Measurements from ENCODE around the gene STXBP1.
A peak's percentile ranks its signal among the peaks of the same experiment; 100 is the strongest.

The STXBP1 gene

DNA sequence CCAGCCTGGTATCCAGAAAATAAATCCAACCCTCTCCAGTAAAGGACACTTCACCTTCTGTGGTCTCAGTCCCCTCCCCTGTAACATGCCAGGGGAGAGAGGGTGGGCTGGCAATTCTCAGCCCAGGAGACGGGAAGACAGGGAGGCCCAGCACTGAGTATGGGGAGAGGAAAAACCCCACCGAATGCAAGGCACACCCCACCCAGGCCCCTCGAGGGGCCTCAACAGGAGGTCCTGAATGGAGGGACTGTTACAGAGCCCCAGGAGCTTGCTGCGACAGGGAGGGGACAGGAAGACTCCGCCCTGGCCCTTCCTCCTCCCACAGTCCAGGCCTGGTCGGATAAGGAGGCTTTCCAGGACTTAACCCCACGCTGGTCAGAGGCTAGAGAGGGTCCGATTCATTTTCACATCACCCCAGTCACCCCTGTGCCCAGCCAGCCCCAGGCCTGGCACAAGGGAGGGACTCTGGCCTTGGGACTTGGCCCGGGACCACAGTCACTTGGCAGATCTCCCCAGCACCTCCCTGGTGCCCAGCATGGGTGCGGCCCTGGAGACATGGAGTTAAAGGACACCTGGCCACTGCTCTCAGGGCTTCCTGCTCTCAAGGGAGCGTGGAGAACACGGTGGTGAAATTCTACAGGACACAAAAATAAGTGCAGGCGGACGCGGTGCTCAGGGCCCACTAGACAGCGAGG, 44.9 kb upstream of the STXBP1 start:
- DNase-seq (ENCODE audit: extremely low read depth, low read depth) = no peak
- TF ChIP-seq, protein P1, sequence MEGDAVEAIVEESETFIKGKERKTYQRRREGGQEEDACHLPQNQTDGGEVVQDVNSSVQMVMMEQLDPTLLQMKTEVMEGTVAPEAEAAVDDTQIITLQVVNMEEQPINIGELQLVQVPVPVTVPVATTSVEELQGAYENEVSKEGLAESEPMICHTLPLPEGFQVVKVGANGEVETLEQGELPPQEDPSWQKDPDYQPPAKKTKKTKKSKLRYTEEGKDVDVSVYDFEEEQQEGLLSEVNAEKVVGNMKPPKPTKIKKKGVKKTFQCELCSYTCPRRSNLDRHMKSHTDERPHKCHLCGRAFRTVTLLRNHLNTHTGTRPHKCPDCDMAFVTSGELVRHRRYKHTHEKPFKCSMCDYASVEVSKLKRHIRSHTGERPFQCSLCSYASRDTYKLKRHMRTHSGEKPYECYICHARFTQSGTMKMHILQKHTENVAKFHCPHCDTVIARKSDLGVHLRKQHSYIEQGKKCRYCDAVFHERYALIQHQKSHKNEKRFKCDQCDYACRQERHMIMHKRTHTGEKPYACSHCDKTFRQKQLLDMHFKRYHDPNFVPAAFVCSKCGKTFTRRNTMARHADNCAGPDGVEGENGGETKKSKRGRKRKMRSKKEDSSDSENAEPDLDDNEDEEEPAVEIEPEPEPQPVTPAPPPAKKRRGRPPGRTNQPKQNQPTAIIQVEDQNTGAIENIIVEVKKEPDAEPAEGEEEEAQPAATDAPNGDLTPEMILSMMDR (IDR thresholded peaks at IDR 0.05; ENCODE audit: low read depth, low read length) = no peak

DNA sequence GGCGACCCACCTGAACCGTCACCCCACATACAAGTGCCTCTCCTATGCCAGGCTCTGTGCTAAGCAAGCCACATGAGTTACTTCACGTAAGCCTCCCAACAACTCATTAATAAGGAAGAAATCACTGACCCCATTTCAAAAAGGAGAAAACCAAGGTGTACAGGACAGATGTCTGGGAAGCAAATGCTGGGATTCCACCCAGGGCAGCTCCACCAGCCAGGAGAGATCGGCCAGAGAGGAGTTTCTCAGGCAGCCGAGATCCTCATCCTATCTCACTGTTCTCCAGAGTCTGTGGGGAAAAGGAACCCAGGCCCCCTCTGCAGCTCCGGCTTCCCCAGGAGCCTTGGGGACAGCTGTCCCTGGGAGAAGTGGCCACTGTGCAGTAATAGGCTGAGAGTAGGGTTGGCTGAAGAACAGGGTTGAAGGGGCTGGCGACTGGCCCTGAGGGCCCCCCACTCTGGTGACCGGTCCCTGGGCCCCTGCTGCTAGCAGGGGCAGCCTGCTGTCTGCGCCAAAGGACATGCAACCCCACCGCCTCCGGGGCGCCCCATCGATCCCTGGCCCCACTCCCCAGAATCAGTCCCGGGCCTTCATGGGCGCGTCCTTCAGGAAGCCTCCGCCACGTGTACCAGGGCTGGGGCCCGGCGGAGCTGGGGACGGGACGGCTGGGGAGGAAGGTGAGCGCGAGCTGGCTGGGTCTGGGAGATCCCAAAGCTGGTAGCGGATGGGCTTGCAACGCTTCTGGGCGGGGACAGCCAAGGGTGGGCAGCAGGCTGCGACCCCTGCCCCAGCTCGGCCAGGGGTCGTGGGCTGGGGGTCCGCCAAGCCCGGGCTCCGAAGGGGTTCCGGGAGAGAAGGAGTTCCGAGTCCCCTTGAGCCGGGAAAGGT, 44.1 kb upstream of the STXBP1 start:
- TF ChIP-seq, protein P1 (IDR thresholded peaks at IDR 0.05; ENCODE audit: low read depth, low read length) = no peak
- no peak for DNase-seq (ENCODE audit: extremely low read depth, low read depth)

DNA sequence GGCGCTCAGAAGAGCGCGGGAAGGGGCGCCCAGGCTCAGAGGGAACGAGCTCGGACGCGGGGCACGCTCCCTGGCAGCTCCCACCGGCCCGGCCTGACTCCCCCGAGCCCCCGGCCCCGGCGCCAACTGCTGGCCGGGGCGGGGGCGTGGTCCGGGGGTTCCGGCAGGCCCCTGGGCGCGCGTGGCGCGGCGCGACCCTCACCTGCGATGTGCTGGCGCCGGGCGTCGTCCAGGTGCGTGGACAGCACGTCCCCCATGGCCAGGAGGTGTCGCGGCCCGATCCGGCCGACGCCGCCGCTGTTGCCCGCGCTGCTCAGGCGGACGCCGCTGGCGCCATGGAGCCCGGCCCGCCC, 43.5 kb upstream of the STXBP1 start:
- no peak for DNase-seq (ENCODE audit: extremely low read depth, low read depth)
- TF ChIP-seq, protein P1 (IDR thresholded peaks at IDR 0.05; ENCODE audit: low read depth, low read length) = no peak

DNA sequence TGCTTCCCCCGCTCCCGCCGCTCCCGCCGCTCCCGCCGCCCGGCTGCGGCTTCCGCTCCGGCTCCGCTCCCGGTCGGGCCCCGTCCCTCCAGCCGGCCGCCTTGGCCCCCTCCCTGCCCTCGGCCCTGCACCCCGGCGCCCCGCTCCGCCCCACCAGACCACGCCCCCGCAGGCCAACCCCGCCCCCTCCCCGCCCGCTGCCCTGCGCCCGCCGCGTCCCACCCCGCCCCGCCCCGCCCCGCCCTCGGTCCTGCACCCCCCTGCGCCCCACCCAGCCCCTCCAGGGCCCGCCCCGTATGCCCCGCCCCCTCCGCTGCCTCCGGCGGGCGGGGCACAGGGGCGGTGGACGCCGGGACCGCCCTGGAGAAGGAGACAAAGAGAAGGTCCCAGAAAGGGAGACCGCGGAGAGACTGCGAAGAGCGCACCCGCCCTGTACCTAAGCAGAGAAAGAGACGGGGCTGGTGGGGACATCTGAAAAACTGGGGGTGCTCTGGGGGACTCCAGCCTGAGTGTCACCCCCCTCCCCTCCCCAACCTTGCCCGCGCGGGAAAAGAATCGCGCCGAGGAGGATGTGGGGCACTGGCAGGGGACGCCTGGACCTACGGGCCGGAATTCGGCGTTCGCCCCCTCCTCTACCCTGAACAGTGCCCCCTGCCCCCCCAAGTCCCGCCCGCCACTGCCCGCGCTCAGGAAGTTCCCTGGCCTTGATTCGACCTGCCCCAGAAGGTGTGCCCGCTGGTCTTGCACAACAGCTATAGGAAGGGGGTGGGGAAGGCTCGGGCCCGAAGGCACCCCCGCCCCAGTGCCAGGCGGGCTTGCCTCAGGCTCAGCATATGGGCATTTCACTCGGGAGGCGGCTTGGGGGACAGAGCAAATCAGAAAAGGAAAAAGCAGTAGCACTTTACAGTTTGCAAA, 42.8 kb upstream of the STXBP1 start:
- TF ChIP-seq, protein P1 (IDR thresholded peaks at IDR 0.05; ENCODE audit: low read depth, low read length) = no peak
- DNase-seq (ENCODE audit: extremely low read depth, low read depth) = peak; percentile 70

DNA sequence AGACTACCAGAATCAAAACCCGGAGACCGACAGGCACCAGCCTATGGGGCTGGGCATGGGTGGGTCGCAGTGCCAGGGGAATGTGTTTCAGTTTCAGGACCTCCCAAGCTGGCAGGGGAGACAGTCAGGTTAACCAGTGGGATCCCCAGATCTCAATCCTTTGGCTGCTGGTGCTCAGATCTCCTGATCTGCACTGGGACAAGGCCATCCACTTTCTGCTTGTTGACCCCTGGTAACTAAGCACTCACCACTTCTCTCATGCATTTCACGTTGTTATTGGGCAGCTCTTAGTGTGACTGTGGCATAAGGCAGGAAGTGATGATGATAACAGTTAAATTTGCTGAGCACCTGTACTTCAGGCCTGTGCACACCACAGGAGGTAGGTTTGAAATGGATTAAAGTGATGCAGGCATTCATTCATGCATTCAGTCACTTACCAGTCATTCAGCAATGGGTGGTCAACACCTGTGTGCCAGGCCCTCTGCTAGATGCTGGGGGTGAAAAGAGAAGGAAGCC, 42.1 kb upstream of the STXBP1 start:
- no peak for DNase-seq (ENCODE audit: extremely low read depth, low read depth)

DNA sequence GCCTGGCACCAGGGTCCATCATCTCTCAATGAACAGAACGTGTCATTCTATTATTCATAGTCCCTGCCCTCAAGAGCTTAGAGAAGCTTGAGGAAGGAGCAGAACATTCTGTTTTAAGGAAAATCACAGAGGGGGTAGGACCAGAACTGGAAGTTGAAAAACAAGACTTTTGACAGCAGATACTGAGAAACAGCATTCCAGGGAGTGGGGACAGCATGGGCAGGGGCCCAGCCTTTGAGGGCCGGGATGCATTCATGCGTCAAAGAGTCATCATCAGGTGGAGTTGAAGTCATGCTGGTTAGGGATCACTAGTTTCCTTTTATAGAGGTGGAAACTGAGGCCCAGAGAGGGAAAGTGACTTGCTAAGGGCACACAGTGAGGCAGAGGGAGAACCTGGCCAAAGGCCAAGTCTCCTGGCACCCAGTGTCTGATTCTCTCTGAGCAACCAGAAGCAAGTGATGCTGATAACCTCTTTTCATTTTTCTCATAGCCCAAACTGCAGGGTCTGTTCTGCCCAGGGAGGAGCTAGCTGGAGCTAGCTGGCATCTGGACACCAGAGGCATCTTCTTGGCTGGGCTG, 41.5 kb upstream of the STXBP1 start:
- DNase-seq (ENCODE audit: extremely low read depth, low read depth) = no peak
- TF ChIP-seq, protein P1 (IDR thresholded peaks at IDR 0.05; ENCODE audit: low read depth, low read length) = no peak

More for the DNA sequence above, 42.1 kb upstream of the STXBP1 start:
- TF ChIP-seq, protein P1 (IDR thresholded peaks at IDR 0.05; ENCODE audit: low read depth, low read length) = no peak
